NT2/D1 (cell line): Measurements from ENCODE around the gene SPINK4.

Experiments used
- DNase-seq: peaks from one replicate; pipeline ENCODE4 v3.0.0-alpha.2; 2011; ENCODE audit warnings: low read depth, low spot score
- H3K27me3 ChIP-seq: 2 replicates; pipeline ENCODE4 v1.6.0; 2011; ENCODE audit warnings: mild to moderate bottlenecking; ENCODE audit not compliant: insufficient read length, insufficient read depth
- H3K36me3 ChIP-seq: 2 replicates; pipeline ENCODE4 v1.6.1; 2011; ENCODE audit warnings: mild to moderate bottlenecking, low read length, mixed read lengths; ENCODE audit not compliant: insufficient read depth, insufficient read length
- H3K4me1 ChIP-seq: 2 replicates; pipeline ENCODE4 v1.5.1; 2011; ENCODE audit not compliant: insufficient read depth, insufficient read length
- H3K4me3 ChIP-seq: 2 replicates; pipeline ENCODE4 v1.5.1; 2011; ENCODE audit warnings: low read depth; ENCODE audit not compliant: insufficient read length
- H3K9ac ChIP-seq: 2 replicates; pipeline ENCODE4 v1.6.0; 2011; ENCODE audit warnings: low read depth; ENCODE audit not compliant: insufficient read length
- H3K9me3 ChIP-seq: 2 replicates; pipeline ENCODE4 v1.5.1; 2011; ENCODE audit warnings: mild to moderate bottlenecking, low read length; ENCODE audit not compliant: insufficient read depth
- SUZ12 ChIP-seq: IDR thresholded peaks from 2 replicates; pipeline ENCODE4 v1.6.1; 2011; ENCODE audit not compliant: insufficient read length, insufficient read depth; ENCODE audit errors: extremely low read depth
- YY1 ChIP-seq: IDR thresholded peaks from 2 replicates; pipeline ENCODE4 v1.6.1; 2011; ENCODE audit not compliant: insufficient read length, insufficient read depth
- ZNF274 ChIP-seq: IDR thresholded peaks from 2 replicates; pipeline ENCODE4 v1.6.1; 2011; ENCODE audit warnings: mild to moderate bottlenecking, low read depth, low read length

The SPINK4 gene

DNA sequence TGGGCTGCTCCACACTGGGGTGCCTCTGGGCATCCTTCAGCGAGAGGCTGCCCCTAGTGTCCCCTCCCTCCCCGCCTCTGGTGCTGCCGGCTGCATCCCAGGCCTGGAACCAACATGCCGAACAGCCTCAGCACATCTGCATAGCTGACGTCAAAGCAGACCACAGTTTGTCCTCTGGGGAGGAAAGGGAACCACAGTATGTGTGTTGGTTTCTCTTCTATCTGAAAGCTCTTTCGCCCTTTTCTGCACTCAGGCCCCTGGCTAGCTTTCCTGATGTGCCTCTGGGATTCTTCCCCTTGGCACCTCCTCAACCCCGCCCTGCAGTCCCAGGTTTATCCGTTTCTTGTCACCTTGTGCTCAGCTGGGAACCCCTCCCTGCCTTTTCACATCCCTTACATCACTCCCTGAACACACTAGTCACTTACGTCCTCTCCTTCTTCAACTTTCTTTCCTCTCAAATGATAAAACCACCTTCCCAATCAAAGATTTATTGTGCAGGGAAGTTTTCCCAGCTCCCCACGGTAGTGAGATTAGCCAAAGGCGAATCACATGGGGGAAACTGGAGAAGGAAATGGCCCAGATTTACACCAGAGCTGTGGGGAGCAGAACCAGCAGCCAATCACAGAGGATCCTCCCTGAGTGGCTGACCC is 37.3 kb upstream of the SPINK4 start:
- no peaks in the 10 kb centered on the region for H3K36me3 ChIP-seq

DNA sequence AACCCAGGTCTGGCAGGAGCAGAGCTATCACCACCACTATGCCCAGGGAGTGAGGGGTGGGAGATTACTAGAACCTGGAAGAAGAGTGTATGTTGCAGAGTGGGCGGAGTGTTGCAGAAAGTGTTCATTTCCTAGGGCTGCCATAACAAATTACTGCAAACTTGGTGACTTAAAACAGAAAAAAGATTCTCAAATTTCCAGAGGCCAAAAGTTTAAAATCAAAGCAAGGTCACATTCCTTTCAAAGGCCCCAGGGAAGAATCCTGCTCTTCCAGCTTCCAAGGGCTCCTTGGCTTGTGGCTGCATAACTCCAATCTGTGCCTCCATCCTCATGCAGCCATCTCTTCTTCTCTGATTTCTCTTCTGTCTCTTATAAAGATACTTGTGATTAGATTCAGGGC is 30.6 kb upstream of the SPINK4 start:
- no peaks in the 10 kb centered on the region for H3K36me3 ChIP-seq
- TF ChIP-seq YY1 (no peak), SUZ12 (no peak), ZNF274 (no peak)

More for the DNA sequence above, 37.3 kb upstream of the SPINK4 start:
- H3K9ac ChIP-seq: no peak overlapping the region
- H3K9me3 ChIP-seq: no peaks in the 10 kb centered on the region
- TF ChIP-seq SUZ12 (no peak), ZNF274 (no peak)
- H3K4me3 ChIP-seq: no peak overlapping the region
- no peaks in the 10 kb centered on the region for H3K4me1 ChIP-seq
- no peak for DNase-seq
- no peaks in the 10 kb centered on the region for H3K27me3 ChIP-seq

DNA sequence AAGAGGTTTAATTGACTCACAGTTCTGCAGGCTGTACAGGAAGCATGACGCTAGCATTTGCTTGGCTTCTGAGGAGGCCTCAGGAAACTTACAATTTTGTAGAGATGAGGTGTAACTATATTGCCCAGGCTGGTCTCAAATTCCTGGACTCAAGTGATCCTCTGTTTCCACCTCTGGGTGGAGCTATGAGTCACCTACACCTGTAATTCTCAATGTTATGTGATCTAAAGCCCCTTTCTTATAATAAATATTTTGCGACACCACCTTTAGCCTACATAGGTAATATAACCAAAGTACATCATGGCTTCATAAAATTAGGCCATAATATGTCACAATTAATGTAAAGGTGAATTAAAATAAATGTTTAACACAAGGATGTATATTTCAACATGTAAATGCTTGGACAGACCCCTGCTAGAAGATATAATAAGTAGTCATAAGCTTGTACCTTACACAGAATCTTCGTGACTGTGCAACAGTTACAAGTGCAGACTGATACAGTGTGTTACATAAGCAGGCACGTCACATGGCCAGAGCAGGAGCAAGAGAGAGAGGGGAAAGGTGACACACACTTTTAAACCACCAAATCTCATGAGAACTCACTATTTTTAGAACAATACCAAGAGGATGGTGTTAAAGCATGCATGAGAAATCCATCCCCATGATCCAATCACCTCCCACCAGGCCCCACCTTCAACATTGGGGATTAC is 29.8 kb upstream of the SPINK4 start:
- no peaks in the 10 kb centered on the region for H3K27me3 ChIP-seq
- H3K9ac ChIP-seq: no peak overlapping the region
- no peaks in the 10 kb centered on the region for H3K9me3 ChIP-seq
- H3K4me1 ChIP-seq: peaks cover 4% of the 10 kb centered on the region
- no peak overlapping the region for H3K4me3 ChIP-seq
- no peaks in the 10 kb centered on the region for H3K36me3 ChIP-seq
- no peak for TF ChIP-seq SUZ12
- no peak for DNase-seq

More for the DNA sequence above, 30.6 kb upstream of the SPINK4 start:
- Histone ChIP-seq H3K9ac (no peak overlapping the region), H3K4me1 (peaks cover 4% of the 10 kb centered on the region), H3K4me3 (no peak overlapping the region), H3K27me3 (no peaks in the 10 kb centered on the region), H3K9me3 (no peaks in the 10 kb centered on the region)
- no peak for DNase-seq

DNA sequence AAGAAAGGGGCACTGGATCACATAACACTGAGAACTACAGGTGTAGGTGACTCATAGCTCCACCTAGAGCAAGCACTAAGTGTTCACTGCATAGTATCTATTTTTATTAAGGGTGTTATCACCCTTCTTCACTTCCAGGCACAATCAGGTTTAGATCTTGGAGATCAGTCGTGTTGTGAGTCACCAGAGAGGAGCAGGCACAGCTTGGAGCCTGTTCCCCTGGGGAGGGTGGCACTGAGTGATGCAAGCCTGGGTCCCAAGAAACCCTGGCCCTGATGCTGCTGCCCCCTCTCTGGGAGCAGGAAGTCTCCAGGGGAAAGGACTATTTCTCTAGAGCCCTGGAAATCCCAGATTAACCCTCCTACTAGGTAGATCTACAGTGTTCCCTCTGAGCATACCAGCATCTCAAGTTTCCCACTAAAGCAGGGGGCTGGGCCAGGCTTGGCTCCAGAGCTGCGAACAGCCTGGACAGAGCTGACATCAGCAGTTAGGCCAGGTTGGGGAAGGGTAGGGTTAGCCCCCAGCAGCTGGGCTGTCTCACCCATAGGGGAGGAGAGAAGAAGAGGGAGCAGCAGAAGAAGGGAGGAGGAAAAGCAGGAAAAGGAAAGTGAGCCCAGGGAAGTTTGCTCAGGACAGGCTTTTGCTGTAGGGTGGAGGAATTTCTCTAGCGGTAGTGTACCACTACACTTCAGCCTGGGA is 28.1 kb upstream of the SPINK4 start:
- no peaks in the 10 kb centered on the region for H3K27me3 ChIP-seq
- no peak for DNase-seq
- H3K4me1 ChIP-seq: peaks cover 4% of the 10 kb centered on the region
- no peak overlapping the region for H3K9ac ChIP-seq
- H3K4me3 ChIP-seq: no peak overlapping the region
- H3K9me3 ChIP-seq: no peaks in the 10 kb centered on the region
- TF ChIP-seq ZNF274: no peak
- no peaks in the 10 kb centered on the region for H3K36me3 ChIP-seq

DNA sequence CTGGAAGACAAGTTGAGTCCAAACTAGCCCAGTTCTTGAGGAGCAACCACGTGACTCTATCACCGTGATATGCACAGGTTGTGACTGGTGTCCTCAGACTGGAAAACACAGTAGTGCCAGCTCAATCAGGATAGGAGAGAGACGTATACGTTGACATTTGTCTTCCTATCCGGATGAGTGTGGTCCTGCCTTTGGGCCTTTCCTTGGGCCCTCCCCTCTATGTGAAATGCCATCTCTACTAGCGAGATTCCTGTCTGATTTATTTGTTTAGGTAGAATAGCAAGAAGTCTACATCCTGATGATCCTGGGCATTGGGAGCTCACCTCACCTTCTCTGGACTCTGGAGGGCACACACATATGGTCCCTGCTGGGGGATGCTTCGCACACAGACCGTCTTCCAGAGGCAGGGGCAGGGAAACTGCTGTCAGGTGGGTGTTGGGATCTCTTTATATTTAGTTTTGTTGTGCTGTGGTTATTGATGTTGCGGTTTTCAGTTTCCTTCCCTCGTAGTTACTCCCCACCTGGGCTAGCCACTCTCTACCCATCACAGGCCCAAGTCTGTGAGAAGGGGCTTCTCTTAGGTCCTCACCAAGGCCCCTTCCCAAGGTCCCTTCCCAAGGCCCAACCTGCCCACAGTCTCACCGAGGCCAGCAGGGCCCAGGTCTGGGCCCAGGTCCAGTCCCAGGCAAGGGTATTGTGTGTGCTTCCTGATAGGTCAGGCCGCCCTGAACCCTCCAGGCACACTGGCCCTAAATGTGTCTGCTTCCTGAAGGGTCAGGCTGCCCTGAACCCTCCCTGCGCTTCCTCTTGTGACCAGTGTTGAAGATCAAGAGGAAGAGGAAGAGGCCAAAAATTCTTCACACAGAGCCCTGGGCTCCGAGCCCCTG is 19.0 kb upstream of the SPINK4 start:
- no peak overlapping the region for H3K4me3 ChIP-seq

DNA sequence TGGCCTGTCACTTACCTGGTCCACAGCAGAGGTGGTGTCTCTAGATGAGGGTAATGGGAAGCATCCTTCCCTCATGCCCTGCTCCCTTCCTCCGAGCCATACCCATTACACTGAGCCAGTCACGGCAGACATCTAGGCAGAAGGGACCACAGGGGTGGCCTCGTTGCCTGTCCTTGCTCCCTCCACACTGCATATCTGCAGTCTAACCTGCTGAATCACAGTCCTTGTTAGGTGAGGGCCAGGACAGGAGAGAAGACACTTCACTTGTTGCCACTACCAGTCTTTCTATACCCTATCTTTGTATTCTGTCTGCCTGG is 18.4 kb upstream of the SPINK4 start:
- no peak for TF ChIP-seq YY1
- TF ChIP-seq ZNF274: no peak
- no peak for TF ChIP-seq SUZ12
- DNase-seq: no peak
- H3K27me3 ChIP-seq: no peaks in the 10 kb centered on the region
- H3K9ac ChIP-seq: no peak overlapping the region
- H3K4me3 ChIP-seq: no peak overlapping the region
- peaks cover 4% of the 10 kb centered on the region for H3K4me1 ChIP-seq
- no peaks in the 10 kb centered on the region for H3K36me3 ChIP-seq
- no peaks in the 10 kb centered on the region for H3K9me3 ChIP-seq

More for the DNA sequence above, 19.0 kb upstream of the SPINK4 start:
- Histone ChIP-seq H3K27me3 (no peaks in the 10 kb centered on the region), H3K9ac (no peak overlapping the region), H3K36me3 (no peaks in the 10 kb centered on the region), H3K9me3 (no peaks in the 10 kb centered on the region), H3K4me1 (peaks cover 4% of the 10 kb centered on the region)
- no peak for DNase-seq
- TF ChIP-seq ZNF274 (no peak), SUZ12 (no peak), YY1 (no peak)

DNA sequence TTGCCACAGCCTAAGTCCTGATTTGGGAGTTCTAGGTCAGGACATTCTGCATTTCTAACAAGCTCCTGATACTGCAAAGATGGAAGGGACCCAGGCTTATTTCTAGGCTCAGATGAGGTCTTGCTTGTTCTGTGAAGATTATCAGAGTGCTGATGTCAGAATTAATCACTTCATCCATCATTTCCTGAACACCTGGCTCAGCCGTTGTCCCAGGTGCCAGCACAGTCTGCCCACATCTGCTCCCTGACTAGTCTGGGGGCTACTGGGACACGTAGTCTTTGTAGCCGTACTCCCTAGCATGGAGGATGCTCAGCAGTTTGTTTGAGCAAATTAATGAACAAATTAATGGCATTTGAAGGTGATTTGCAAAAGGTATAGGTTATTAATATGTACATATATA is 17.9 kb upstream of the SPINK4 start:
- H3K27me3 ChIP-seq: no peaks in the 10 kb centered on the region
- TF ChIP-seq ZNF274: no peak
- no peak for TF ChIP-seq YY1
- TF ChIP-seq SUZ12: no peak
- peaks cover 4% of the 10 kb centered on the region for H3K4me1 ChIP-seq
- H3K9me3 ChIP-seq: no peaks in the 10 kb centered on the region
- DNase-seq: no peak
- no peaks in the 10 kb centered on the region for H3K36me3 ChIP-seq
- H3K4me3 ChIP-seq: no peak overlapping the region
- no peak overlapping the region for H3K9ac ChIP-seq
